BLaER1 (cell line): Measurements from ENCODE around the gene GIPC1.
A peak's percentile ranks its signal among the peaks of the same experiment; 100 is the strongest.

Experiments
- H3K27ac ChIP-seq: shearing (Covaris generic); formaldehyde crosslinking; 2 replicates; pipeline ENCODE4 v1.8.1; 2022
- H3K27me3 ChIP-seq: shearing (Covaris generic); formaldehyde crosslinking; 2 replicates; pipeline ENCODE4 v1.8.1; 2022
- H3K36me3 ChIP-seq: shearing (Covaris generic); formaldehyde crosslinking; 2 replicates; pipeline ENCODE4 v1.8.1; 2022
- H3K4me1 ChIP-seq: shearing (Covaris generic); formaldehyde crosslinking; 2 replicates; pipeline ENCODE4 v1.8.1; 2022
- H3K4me2 ChIP-seq: shearing (Covaris generic); formaldehyde crosslinking; 2 replicates; pipeline ENCODE4 v1.8.1; 2022
- H3K4me3 ChIP-seq: shearing (Covaris generic); formaldehyde crosslinking; 2 replicates; pipeline ENCODE4 v1.8.1; 2022
- H3K9ac ChIP-seq: shearing (Covaris generic); formaldehyde crosslinking; 2 replicates; pipeline ENCODE4 v1.8.1; 2022
- H3K9me3 ChIP-seq: shearing (Covaris generic); formaldehyde crosslinking; 2 replicates; pipeline ENCODE4 v1.8.1; 2022
- H4K20me1 ChIP-seq: shearing (Covaris generic); formaldehyde crosslinking; 2 replicates; pipeline ENCODE4 v1.8.1; 2022
- Cebpa-rat ChIP-seq: shearing (Covaris generic); IDR thresholded peaks from 2 replicates; pipeline ENCODE4 v1.8.1; 2022

Gene GIPC1

GRCh38 chr19:14479309-14479974 lies 16.5 kb downstream of the GIPC1 start:
- Histone ChIP-seq H3K4me1 (peaks cover 55% of the 10 kb centered on the region), H3K36me3 (peaks cover 26% of the 10 kb centered on the region), H3K4me2 (peak overlapping the region; percentile 73), H3K27me3 (peaks cover 3% of the 10 kb centered on the region; the same call in 1 of the 2 replicates), H4K20me1 (no peaks in the 10 kb centered on the region), H3K27ac (peak overlapping the region; percentile 51; the same call in 1 of the 2 replicates), H3K4me3 (no peak overlapping the region), H3K9me3 (no peaks in the 10 kb centered on the region), H3K9ac (peak overlapping the region; percentile 10; the same call in 1 of the 2 replicates)
- no peak for TF ChIP-seq Cebpa-rat

- Histone ChIP-seq H3K27me3 (peaks cover 16% of the 10 kb centered on the region), H3K9me3 (no peaks in the 10 kb centered on the region), H3K4me2 (no peak overlapping the region), H3K4me1 (peaks cover 65% of the 10 kb centered on the region), H3K36me3 (peaks cover 26% of the 10 kb centered on the region), H4K20me1 (no peaks in the 10 kb centered on the region), H3K9ac (no peak overlapping the region), H3K4me3 (no peak overlapping the region), H3K27ac (no peak overlapping the region)
- TF ChIP-seq Cebpa-rat, result no peak
Observed at GRCh38 chr19:14478113-14478545, 17.8 kb downstream of the GIPC1 start.

GRCh38 chr19:14477418-14478112 lies 18.4 kb downstream of the GIPC1 start:
- peaks cover 21% of the 10 kb centered on the region for H3K27me3 ChIP-seq
- no peaks in the 10 kb centered on the region for H3K9me3 ChIP-seq
- peak overlapping the region; percentile 89; the same call in 1 of the 2 replicates for H3K4me2 ChIP-seq
- no peak for TF ChIP-seq Cebpa-rat
- no peaks in the 10 kb centered on the region for H4K20me1 ChIP-seq
- H3K4me1 ChIP-seq, result peaks cover 71% of the 10 kb centered on the region
- H3K4me3 ChIP-seq, result no peak overlapping the region
- no peak overlapping the region for H3K27ac ChIP-seq
- peaks cover 25% of the 10 kb centered on the region for H3K36me3 ChIP-seq
- no peak overlapping the region for H3K9ac ChIP-seq

- peak; percentile 39; the same call in 1 of the 2 replicates for TF ChIP-seq Cebpa-rat
- Histone ChIP-seq H3K9me3 (no peaks in the 10 kb centered on the region), H3K4me1 (peaks cover 78% of the 10 kb centered on the region), H3K9ac (no peak overlapping the region), H3K27ac (no peak overlapping the region), H3K4me3 (no peak overlapping the region), H4K20me1 (no peaks in the 10 kb centered on the region), H3K27me3 (peaks cover 24% of the 10 kb centered on the region), H3K36me3 (peaks cover 18% of the 10 kb centered on the region), H3K4me2 (peak overlapping the region; percentile 89)
Observed at GRCh38 chr19:14476673-14477401, 19.1 kb downstream of the GIPC1 start.

- no peak for TF ChIP-seq Cebpa-rat
- no peak overlapping the region for H3K27ac ChIP-seq
- no peaks in the 10 kb centered on the region for H3K9me3 ChIP-seq
- H3K27me3 ChIP-seq, result peaks cover 24% of the 10 kb centered on the region
- no peaks in the 10 kb centered on the region for H4K20me1 ChIP-seq
- H3K9ac ChIP-seq, result no peak overlapping the region
- H3K4me1 ChIP-seq, result peaks cover 80% of the 10 kb centered on the region
- H3K4me2 ChIP-seq, result peak overlapping the region; percentile 89
- H3K36me3 ChIP-seq, result peaks cover 19% of the 10 kb centered on the region
- no peak overlapping the region for H3K4me3 ChIP-seq
Observed at GRCh38 chr19:14476327-14476672, 19.6 kb downstream of the GIPC1 start.

GRCh38 chr19:14475251-14476073 lies 20.5 kb downstream of the GIPC1 start, which contains the start of gene PTGER1:
Gene PTGER1, minus strand, starts transcription at chr19:14475354. Its CDS starts 1,034 bp downstream, at chr19:14474320.
- Histone ChIP-seq H3K27ac (peak within 1 kb of the TSS; percentile 59), H4K20me1 (peaks cover 4% of the 10 kb centered on the region; the same call in 1 of the 2 replicates), H3K4me3 (peak within 1 kb of the TSS; percentile 61), H3K9me3 (no peaks in the 10 kb centered on the region), H3K4me2 (peak within 1 kb of the TSS; percentile 89), H3K9ac (peak within 1 kb of the TSS; percentile 65), H3K4me1 (peaks cover 75% of the 10 kb centered on the region), H3K27me3 (peaks cover 24% of the 10 kb centered on the region), H3K36me3 (peaks cover 28% of the 10 kb centered on the region)
- TF ChIP-seq Cebpa-rat, result no peak

GRCh38 chr19:14474827-14475226 lies 21.1 kb downstream of the GIPC1 start:
- peaks cover 68% of the 10 kb centered on the region for H3K4me1 ChIP-seq
- no peak for TF ChIP-seq Cebpa-rat
- peaks cover 24% of the 10 kb centered on the region for H3K27me3 ChIP-seq
- H3K9ac ChIP-seq, result peak overlapping the region; percentile 65
- peak overlapping the region; percentile 61 for H3K4me3 ChIP-seq
- H4K20me1 ChIP-seq, result peaks cover 10% of the 10 kb centered on the region; the same call in 1 of the 2 replicates
- H3K27ac ChIP-seq, result peak overlapping the region; percentile 59
- H3K9me3 ChIP-seq, result no peaks in the 10 kb centered on the region
- peaks cover 34% of the 10 kb centered on the region for H3K36me3 ChIP-seq
- H3K4me2 ChIP-seq, result peak overlapping the region; percentile 89

GRCh38 chr19:14473978-14474578 lies 21.8 kb downstream of the GIPC1 start:
- peaks cover 38% of the 10 kb centered on the region for H3K36me3 ChIP-seq
- TF ChIP-seq Cebpa-rat, result no peak
- no peak overlapping the region for H3K9ac ChIP-seq
- no peak overlapping the region for H3K27ac ChIP-seq
- no peaks in the 10 kb centered on the region for H3K9me3 ChIP-seq
- H4K20me1 ChIP-seq, result peaks cover 18% of the 10 kb centered on the region; the same call in 1 of the 2 replicates
- H3K27me3 ChIP-seq, result peaks cover 24% of the 10 kb centered on the region
- H3K4me3 ChIP-seq, result no peak overlapping the region
- H3K4me1 ChIP-seq, result peaks cover 61% of the 10 kb centered on the region
- H3K4me2 ChIP-seq, result peak overlapping the region; percentile 89
